GM19351 (cell line): ENCODE measurements around the gene IL25.
"Not testable (repeated sequence)": the region's sequence is repeated elsewhere in the genome, so short reads cannot be mapped to it uniquely, and the experiment has no call there.

ENCODE experiments used
- ATAC-seq: cut with Tn5 transposase; IDR thresholded peaks from one replicate; pipeline ENCODE4 v1.9.1; 2021; ENCODE audit warnings: mild to moderate bottlenecking, moderate library complexity; ENCODE audit not compliant: unreplicated experiment

The IL25 gene

DNA sequence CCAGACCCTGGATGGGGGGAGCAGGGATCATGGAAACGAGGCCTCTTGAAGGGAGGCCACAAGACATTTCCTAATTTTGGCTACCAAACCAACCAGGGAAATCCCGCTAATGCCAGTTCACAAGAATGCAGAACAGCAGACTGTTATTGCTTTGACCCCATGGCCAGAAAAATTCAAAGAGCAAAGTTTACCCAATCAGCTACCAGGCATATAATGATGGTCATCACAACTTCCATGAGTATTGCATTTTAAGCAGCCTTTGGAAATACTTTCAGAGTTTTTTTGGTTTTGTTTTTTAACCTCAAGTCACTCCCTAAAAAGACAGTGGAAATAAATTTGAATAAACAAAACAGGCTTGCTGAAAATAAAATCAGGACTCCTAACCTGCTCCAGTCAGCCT, at the start of gene IL25:
IL25 (plus strand) TSS at position 301 of the 400 bp plus-strand sequence.
- ATAC-seq: no peak

DNA sequence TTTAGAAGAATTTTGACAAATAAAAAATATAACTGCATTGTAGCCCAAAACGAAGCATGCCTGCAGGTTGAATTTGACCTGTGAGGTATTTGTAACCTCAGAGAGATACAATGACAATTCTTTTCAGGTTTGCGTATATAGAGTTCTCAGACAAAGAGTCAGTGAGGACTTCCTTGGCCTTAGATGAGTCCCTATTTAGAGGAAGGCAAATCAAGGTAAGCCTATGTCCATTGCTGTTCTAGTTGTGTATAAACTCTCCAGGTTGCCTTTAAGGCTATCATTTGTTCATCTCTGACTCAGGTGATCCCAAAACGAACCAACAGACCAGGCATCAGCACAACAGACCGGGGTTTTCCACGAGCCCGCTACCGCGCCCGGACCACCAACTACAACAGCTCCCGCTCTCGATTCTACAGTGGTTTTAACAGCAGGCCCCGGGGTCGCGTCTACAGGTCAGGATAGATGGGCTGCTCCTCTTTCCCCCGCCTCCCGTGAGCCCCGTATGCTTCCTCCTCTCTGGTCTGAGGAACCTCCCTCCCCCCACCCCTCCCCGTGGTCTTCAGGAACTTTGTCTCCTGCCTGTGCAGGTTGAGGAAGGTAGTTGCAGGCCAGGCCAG, 48.7 kb upstream of the IL25 start:
- no peak for ATAC-seq

DNA sequence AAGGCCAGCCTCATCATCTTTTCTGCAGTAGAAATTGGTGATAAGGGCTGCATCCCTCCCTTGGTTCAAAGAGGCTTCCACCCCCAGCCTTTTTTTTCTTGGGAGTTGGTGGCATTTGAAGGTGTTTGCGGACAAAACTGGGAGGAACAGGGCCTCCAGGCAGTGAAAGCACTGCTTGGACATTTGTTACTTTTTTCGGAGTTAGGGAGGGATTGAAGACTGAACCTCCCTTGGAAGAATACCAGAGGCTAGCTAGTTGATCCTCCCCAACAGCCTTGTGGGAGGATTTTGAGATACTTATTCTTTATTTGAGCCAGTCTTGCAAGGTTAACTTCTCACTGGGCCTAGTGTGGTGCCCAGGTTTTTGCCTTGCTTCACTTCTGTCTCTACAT, 48.2 kb upstream of the IL25 start:
- ATAC-seq: no peak

DNA sequence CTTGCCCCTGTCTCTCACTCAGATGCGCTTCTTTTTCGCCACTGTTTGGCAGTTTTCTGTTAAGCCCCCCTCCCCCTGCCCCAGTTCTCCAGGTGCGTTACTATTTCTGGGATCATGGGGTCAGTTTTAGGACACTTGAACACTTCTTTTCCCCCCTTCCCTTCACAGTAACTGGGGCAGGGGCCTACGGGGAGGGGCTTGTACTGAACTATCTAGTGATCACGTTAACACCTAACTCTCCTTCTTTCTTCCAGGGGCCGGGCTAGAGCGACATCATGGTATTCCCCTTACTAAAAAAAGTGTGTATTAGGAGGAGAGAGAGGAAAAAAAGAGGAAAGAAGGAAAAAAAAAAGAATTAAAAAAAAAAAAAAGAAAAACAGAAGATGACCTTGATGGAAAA, 47.6 kb upstream of the IL25 start:
- no peak for ATAC-seq

DNA sequence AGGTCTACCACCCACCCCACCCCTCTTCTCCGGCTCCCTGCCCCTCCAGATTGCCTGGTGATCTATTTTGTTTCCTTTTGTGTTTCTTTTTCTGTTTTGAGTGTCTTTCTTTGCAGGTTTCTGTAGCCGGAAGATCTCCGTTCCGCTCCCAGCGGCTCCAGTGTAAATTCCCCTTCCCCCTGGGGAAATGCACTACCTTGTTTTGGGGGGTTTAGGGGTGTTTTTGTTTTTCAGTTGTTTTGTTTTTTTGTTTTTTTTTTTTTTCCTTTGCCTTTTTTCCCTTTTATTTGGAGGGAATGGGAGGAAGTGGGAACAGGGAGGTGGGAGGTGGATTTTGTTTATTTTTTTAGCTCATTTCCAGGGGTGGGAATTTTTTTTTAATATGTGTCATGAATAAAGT, 46.9 kb upstream of the IL25 start:
- not testable (repeated sequence) for ATAC-seq

DNA sequence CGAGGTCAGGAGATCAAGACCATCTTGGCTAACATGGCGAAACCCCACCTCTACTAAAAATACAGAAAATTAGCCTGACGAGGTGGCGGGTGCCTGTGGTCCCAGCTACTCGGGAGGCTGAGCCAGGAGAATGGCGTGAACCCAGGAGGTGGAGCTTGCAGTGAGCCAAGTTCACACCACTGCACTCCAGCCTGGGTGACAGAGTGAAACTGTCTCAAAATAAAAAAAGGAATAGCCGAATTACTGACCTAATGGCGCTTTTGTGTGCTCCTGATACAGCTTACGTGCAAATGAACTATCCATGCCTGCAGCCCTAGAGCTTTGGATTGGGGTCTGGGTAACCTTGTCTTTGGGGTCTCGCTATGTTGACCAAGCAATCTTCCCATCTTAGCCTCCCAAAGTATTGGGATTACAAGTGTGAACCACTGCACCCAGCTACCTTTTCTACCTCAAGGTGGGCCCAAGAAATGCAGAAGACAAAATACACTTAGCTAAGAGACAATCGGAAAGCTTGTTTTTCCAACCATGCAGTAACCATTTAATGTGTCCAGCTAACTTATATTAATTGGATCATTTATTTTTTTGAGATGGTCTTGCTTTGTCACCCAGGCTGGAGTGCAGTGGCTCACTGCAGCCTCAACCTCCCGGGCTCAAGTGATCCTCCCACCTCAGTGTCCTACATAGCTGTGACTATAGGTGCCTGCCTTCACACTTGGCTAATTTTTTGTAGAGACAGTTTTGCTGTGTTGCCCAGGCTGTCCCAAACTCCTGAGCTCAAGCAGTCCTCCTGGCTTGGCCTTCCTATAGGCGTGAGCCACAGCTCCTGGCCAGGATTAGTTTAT, 45.9 kb upstream of the IL25 start:
- ATAC-seq: no peak

DNA sequence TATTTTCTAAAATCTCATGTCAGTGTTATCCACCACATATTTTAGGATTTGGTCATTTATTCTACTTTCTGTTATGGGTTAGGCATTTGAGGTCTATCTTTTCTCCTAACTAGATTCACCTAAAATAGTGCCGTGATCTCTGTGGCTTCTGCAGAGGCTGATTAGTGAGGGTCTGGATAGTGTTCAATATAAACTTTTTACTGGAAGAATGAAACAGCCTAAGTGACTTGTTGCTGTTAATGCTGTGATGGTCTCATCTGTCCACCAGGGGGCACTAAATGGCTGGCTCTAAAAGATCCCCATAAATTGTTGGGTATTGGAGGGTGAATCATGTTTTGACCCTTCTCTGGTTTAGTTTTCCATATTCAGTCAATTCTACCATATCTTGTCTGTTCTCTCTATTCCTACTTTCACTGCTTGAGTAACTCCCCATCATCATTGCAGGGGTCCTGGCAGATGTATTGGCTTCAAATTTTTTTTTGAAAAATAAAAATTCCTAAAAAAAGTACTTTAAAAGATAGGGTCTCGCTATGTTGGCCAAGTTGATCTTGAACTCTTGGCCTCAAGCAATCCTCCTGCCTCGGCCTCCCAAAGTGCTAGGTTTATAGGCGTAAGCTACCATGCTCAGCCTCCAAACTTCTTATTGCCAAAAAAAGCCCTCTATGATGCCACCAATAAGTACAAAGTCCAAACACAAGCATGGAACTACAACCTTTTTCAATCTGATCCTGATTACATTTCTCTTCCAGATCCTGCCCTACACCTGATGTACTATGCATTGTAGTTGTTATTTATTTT, 44.5 kb upstream of the IL25 start:
- no peak for ATAC-seq

DNA sequence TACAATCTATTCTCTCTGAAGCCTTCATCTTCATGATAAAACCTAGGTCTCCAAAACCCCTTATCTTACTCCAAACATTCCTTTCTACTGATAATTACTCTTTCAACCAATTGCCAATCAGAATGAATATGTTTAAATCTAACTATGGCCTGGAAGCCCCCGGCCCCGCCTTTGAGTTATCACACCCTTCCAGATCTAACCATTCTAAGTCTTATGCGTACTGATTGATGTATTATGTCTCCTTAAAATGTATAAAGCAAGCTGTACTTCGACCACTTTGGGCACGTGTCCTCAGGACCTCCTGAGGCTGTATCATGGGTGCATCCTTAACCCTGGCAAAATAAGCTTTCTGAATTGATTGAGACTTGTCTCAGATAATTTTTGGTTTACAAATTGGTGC, 37.0 kb upstream of the IL25 start:
- ATAC-seq: no peak

DNA sequence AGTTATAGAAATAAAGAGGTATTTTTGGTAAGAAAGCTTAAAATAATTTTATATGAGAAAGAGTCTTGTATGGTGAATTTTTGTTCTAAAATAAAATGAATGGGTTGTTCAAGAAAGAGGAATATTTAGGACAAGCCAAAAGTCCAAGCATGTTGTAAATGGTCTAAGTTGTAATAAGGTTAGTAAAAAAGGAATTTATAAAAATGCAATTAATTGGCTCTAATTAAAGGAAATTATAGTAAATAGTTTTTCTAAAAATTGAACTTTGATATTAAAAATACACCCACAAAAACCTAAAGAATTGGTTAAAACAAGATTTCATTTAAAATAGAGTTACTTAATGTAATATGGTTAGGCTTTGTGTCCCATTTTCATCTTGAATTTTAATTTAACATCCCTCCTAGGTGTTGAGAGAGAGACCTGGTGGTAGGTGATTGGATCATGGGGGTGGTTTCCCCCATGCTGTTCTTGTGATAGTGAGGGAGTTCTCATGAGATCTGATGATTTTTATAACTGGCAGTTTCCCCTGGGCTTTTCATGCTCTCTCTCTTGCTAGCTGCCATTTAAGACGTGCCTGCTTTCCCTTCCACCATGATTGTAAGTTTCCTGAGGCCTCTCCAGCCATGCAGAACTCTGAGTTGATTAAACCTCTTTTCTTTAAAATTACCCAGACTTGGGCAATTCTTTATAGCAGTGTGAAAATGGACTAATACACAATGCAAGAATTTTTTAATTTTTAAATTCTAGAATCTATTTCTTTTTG, 32.9 kb upstream of the IL25 start:
- ATAC-seq: no peak

DNA sequence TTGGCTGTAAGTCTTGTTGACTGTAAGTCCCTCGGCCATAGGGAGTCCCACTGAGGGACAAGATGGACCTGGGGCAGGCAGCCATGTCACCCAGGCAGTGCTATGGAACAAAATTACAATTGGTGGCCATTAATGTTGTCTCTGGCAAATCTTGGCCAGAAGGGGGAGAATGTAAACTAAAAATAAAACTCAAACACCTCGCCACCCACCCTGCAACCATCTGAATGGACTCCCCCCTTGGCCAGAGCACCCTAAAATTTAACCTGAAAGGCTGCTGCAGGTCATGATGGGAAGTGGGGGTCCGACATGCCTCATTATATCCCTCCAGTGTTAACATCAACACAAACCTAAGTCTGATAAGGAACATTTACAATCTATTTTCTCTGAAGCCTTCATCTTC, 28.1 kb upstream of the IL25 start:
- no peak for ATAC-seq

DNA sequence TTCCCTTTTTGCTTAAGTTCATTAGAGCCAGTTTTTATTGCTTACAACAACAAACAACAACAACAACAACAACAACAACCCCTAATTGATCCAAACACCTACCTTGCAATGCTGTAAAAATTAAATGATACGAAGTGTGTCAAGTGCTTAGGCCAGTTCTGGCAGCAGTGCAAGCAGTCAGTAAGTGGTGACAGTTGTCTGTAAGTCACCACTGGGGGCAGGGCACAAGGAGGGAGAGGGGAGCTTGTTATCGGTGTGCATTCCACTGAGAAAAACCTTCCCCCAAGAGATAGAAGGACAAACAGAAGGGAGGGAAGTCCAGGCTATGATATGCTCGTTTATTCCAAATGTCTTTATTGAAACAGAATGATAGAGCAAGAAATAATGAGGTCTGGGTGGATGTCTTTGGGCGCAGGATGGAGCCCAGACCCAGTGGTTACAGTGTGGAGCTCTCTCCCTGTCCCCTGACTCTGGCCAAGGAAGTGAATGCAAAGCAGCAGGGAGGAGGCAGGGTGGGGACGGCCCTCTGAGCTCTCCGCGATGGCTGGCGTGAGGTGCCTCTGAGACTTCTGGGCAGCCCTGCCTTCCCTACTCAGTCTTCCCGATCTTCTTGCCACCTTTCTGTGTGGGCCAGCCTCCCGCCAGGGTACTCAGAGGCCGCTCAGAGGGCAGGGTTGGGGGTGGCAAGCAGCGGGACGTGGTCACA, 26.5 kb upstream of the IL25 start:
- no peak for ATAC-seq

DNA sequence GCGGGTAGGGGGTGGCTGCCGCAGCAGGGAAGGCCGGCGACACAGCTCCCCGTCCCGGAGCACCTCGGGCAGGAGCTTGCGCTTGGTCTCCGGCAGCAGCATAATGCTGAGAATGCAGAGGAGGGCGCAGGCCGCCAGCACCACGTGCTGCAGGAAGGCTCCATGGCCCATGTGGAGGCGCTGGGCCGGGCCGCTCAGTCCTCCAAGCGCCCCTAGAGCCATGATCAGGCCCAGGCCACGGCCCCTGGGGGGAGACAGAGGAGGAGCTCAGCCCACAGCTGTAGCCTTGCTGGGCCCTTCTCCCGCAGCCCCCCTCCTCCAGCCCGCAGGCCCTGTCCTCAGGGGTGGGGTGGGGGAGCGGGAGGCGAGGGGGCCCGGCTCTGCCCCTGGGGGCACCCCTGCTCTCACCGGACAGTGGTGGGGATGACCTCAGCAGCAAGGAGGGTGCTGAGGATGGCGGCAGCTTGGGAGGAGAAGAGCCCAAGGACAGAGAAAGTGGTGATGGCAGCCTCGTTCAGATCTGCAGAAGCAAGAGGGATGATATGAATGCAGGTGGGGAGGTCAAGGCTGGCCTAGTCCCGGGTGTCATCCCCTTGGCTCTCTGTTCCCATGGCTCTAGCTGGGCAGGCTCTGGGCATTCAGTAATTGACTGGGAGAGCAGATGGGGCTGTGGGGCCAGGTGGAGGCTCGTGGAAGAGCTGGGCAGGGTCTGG, 25.8 kb upstream of the IL25 start:
- ATAC-seq: no peak

DNA sequence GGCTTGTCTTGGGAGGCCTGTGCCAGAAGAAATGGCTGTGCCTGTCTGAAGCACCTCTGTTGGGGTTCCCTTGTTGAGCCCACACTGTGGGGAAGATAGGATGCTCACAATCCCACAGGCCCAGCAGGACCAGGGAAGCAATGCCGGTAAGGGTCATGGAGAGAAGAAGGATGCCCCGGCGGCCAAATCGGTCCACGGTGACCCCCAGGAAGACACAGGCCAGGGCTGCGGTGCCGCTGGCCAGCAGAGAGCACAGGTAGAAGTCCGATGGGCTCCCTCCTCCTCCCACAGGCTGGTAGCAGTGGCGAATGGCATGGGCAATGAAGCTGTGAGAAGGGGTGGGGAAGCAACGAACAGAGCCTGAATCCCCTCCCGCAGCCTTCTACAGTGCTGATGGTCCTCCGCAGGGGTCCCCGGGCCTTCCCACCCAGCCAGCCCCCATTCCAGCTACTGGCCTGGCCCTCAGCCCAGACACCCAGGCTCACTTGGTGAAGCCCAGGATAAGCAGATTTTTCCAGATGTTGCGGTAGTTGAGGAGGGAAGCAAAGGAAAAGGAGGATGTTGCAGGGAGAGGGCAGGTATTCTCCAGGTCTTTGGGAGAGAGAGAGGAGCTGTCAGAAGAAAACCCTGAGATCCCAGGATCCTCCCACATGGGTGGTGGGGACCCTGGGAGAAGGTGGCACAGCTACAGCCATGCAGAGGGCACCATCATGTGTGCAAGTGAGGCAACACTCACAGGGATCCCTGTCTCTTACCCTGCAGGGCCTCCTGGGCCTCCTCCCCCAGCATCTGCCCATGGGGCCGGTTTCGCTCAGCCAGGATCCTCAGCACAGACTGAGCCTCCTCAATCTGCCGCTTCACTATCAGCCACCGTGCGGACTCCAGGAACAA, 25.0 kb upstream of the IL25 start:
- ATAC-seq: no peak

DNA sequence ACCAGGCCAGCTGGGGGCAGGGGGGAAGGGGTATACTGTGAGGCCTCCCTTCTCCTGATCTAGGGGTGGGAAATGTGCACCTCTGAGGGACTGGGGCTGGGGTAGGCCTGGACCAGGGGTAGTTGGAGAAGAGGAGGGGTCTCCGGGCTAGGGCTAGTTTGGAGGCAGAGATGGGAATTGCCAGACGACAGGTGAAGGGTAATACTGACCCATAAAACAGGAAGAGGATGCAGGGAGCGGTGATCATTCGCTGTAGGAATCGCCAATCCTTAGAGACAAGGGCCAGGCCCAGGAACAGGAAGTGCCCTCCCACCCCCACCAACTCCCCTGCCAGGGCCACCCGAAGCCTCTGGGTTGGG, 24.3 kb upstream of the IL25 start:
- no peak for ATAC-seq

DNA sequence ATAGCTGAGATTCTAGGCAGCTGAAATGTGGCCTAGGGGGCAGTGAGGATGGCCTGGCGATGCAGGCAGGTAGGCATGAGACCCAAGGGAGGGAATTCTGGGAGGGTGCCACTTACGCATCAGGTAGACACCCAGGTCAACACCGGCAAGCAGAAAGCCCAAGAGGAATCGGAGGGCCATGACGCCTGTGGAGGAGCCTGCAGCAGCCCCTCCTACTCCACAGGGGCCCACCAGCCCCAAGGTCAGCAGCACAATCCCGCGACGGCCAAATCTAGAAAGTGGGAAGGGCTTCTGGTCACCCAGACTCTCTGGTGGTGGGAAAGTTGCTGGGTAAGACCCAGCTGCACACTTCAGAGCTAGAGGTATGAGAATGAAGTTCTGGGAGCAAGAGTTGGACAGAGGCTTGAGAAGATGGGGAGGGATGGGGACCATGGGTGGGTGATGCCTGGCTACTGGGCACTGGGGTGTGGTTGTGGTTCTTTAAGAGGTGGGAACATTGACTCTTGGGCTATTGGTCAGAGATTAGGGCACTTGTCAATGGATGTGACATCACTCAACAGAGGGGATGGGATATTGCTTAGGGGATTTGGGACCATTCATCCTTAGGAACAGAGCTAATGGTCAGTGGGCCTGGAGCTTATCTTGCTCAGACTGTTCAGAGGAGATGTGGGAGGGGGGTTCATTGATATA, 23.3 kb upstream of the IL25 start:
- no peak for ATAC-seq

DNA sequence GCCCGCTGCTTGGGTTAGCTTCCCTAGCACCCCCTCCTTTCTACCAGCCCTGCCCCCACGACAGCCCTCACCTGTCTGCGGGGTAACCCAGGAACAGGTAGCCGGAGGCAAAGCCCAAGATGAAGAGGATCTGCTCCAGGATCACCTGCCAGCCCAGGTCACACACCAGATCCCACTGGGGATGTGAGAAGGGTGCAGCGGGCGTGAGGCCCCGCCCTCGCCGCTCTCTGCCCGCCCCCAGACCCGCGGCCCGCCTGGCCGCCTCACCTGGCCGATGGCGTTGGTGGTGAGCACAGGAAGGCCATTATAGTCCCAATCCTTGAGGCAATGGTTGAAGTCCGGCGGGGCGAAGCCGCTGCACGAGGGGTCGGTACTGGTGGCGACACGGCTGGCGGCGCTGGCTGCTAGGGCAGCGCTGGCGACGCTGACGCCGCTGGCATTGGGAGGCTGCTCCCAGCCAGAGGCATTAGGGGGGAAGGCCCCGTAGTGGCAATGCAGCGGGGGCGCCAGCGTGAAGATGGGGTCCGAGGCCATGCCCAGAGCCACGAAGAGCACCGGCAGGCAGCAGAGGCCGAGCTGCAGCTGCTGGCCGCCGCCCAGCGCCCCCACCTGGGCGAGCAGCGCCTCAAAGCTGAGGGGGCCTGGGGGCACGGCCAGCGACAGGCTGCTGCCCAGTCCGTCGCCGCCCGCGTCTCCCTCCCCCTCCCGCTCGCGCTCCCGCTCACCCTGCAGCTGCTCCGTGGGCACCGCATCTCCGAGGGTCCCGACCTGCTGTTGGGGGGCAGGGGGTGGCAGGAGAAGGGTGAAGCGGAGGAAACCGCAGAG, 20.7 kb upstream of the IL25 start:
- ATAC-seq: no peak
